A673 (cell line): ENCODE measurements around the gene CD4. TPM values are rescaled to one million over a fixed set of nuclear protein-coding genes. Genes with fewer than 3 reads are reported as not detected.

Experiments used
- BruUV-seq: library from RNA; stranded (reverse); fragments of 400-500 nt; replicated peaks from 2 replicates; lab custom pipeline; 2021; lab: Mats Ljungman, UMichigan
- CTCF ChIA-PET: fragments of 300-600 bp; sonication (Branson Sonifier 250); formaldehyde crosslinking; loops from one replicate; lab custom pipeline; 2022; ENCODE audit warnings: antibody characterized with exemption; lab: Charles Lee
- POLR2A ChIA-PET: fragments of 300-600 bp; sonication (Branson Sonifier 250); formaldehyde crosslinking; loops from one replicate; lab custom pipeline; 2022; ENCODE audit warnings: antibody characterized with exemption; ENCODE audit not compliant: low non-redundant PET; lab: Charles Lee
- DNase-seq: peaks from one replicate; pipeline ENCODE4 v3.0.0-alpha.2; 2015; ENCODE audit warnings: low spot score
- H3K27ac ChIP-seq: fragments of 200-600 bp; sonication (generic); 2 replicates; pipeline ENCODE4 v1.5.1; 2016; ENCODE audit warnings: mixed run types, low read depth, mild to moderate bottlenecking, mixed read lengths, antibody characterized with exemption, low read length; ENCODE audit not compliant: poor library complexity, severe bottlenecking
- H3K27me3 ChIP-seq: fragments of 200-600 bp; sonication (generic); replicated peaks from 2 replicates; pipeline ENCODE4 v1.6.1; 2017; ENCODE audit warnings: mixed run types, low read depth, mild to moderate bottlenecking, mixed read lengths, antibody characterized with exemption, low read length; ENCODE audit not compliant: insufficient read depth, poor library complexity
- H3K36me3 ChIP-seq: fragments of 200-600 bp; sonication (generic); 2 replicates; pipeline ENCODE4 v1.6.1; 2016; ENCODE audit warnings: mixed run types, mild to moderate bottlenecking, mixed read lengths, antibody characterized with exemption, low read length; ENCODE audit not compliant: insufficient read depth, poor library complexity, severe bottlenecking
- H3K4me1 ChIP-seq: fragments of 200-600 bp; sonication (generic); 2 replicates; pipeline ENCODE4 v1.6.1; 2017; ENCODE audit warnings: mixed run types, mild to moderate bottlenecking, mixed read lengths, antibody characterized with exemption, low read length; ENCODE audit not compliant: insufficient read depth, poor library complexity, severe bottlenecking
- H3K4me3 ChIP-seq: fragments of 200-600 bp; sonication (generic); 2 replicates; pipeline ENCODE4 v1.5.1; 2016; ENCODE audit warnings: low read depth, mixed run types, mild to moderate bottlenecking, mixed read lengths, low read length; ENCODE audit not compliant: poor library complexity, severe bottlenecking
- H3K9me3 ChIP-seq: fragments of 200-600 bp; sonication (generic); 2 replicates; pipeline ENCODE4 v1.6.1; 2016; ENCODE audit warnings: mixed run types, low read depth, mild to moderate bottlenecking, mixed read lengths, antibody characterized with exemption, low read length; ENCODE audit not compliant: poor library complexity, severe bottlenecking
- CTCF ChIP-seq: fragments of 300-800, 200-600 bp; sonication (generic); conservative IDR thresholded peaks from 2 replicates; pipeline ENCODE4 v1.5.1; 2017; ENCODE audit warnings: low read depth, mild to moderate bottlenecking, antibody characterized with exemption, low read length, moderate library complexity, mixed read lengths
- EZH2 ChIP-seq: fragments of 200-600 bp; sonication (generic); IDR thresholded peaks from 2 replicates; pipeline ENCODE4 v1.6.1; 2017; ENCODE audit warnings: borderline replicate concordance, low read depth, mild to moderate bottlenecking, mixed read lengths, antibody characterized with exemption, low read length; ENCODE audit not compliant: poor library complexity, severe bottlenecking
- intact Hi-C: fragments of 100-400 bp; cut with micrococcal nuclease; formaldehyde crosslinking; loops from one replicate; pipeline ENCODE4 v1.10.0; 2022; ENCODE audit not compliant: unreplicated experiment
- total RNA-seq: library from RNA; stranded (reverse); gene quantifications from 2 replicates; pipeline ENCODE4 v1.2.3, GENCODE V29; 2021

CD4 gene
- total RNA-seq, 1 experiment from 2014 or later = not detected

GRCh38 chr12:6772331-6772695 lies 17.0 kb upstream of the CD4 start, which contains the start of gene LAG3:
Gene LAG3, plus strand, starts transcription at chr12:6772520. Its CDS starts 333 bp downstream, at chr12:6772853.
- DNase-seq = no peak
- peaks cover 47% of the 10 kb centered on the region for H3K36me3 ChIP-seq
- ChIA-PET POLR2A (no interaction called here), CTCF (interaction anchor here (0.7 kb wide), 1 partner anchor 18 kb away, joined by 6 read pairs; no protein-coding TSS in a partner anchor)
- H3K27me3 ChIP-seq = no peaks in the 10 kb centered on the region
- no peak for TF ChIP-seq CTCF
- TF ChIP-seq EZH2 = no peak
- peaks cover 17% of the 10 kb centered on the region for H3K4me1 ChIP-seq
- intact Hi-C loops = no loop called here
- no peaks in the 10 kb centered on the region for H3K9me3 ChIP-seq
- BruUV-seq = no TSS peak
- no peak within 1 kb of the TSS for H3K4me3 ChIP-seq
- peak within 1 kb of the TSS; percentile 40 for H3K27ac ChIP-seq

- DNase-seq = no peak
- Histone ChIP-seq H3K4me1 (peaks cover 17% of the 10 kb centered on the region), H3K4me3 (no peak overlapping the region), H3K27ac (no peak overlapping the region), H3K9me3 (no peaks in the 10 kb centered on the region), H3K27me3 (no peaks in the 10 kb centered on the region), H3K36me3 (peaks cover 50% of the 10 kb centered on the region)
- intact Hi-C loops = no loop called here
- TF ChIP-seq EZH2 = no peak
- TF ChIP-seq CTCF = no peak
- POLR2A ChIA-PET = no interaction called here
- CTCF ChIA-PET = no interaction called here
- no TSS peak for BruUV-seq
These were observed 16.4 kb upstream of the CD4 start for GRCh38 chr12:6772726-6773589.

GRCh38 chr12:6773590-6774351 lies 15.6 kb upstream of the CD4 start:
- no peaks in the 10 kb centered on the region for H3K9me3 ChIP-seq
- no TSS peak for BruUV-seq
- ChIA-PET CTCF (interaction anchor here (1.1 kb wide), 1 partner anchor 21 kb away, joined by 3 read pairs; the partner anchor contains the start of gene MLF2), POLR2A (interaction anchor here (0.7 kb wide), 1 partner anchor 84 kb away, joined by 3 read pairs; no protein-coding TSS in a partner anchor)
- H3K4me1 ChIP-seq = peaks cover 16% of the 10 kb centered on the region
- H3K36me3 ChIP-seq = peaks cover 50% of the 10 kb centered on the region
- H3K27me3 ChIP-seq = no peaks in the 10 kb centered on the region
- intact Hi-C loops = no loop called here
- TF ChIP-seq EZH2 = no peak
- TF ChIP-seq CTCF = no peak
- H3K4me3 ChIP-seq = no peak overlapping the region
- no peak overlapping the region for H3K27ac ChIP-seq
- no peak for DNase-seq
